H1 (cell line): ENCODE measurements around the gene TLR4. TPM values are rescaled to one million over a fixed set of nuclear protein-coding genes. Genes with fewer than 3 reads are reported as not detected.

Experiments
- CBX8 ChIP-seq: fragments of 300-800, 300-1000 bp; sonication (generic); IDR thresholded peaks from 2 replicates; pipeline ENCODE4 v1.7.1; 2016; ENCODE audit warnings: low read depth, low read length, borderline replicate concordance
- POLR2AphosphoS5 ChIP-seq: IDR thresholded peaks from 2 replicates; pipeline ENCODE4 v1.6.1; 2011; ENCODE audit warnings: low read depth, low read length
- POU5F1 ChIP-seq: IDR thresholded peaks from 2 replicates; pipeline ENCODE4 v1.6.1; 2011; ENCODE audit warnings: low read depth, mild to moderate bottlenecking, low read length, moderate library complexity
- RAD21 ChIP-seq, 2 experiments: IDR thresholded peaks in 1 of 2; conservative IDR thresholded peaks in 1 of 2; 2 replicates each; pipeline ENCODE4 v1.6.1; 2011; ENCODE audit warnings: low read depth in 2 of 2, low read length in 2 of 2, improper control_type of control experiment in 1 of 2, inconsistent platforms in 1 of 2, mild to moderate bottlenecking in 1 of 2, moderate library complexity in 1 of 2
- SAP30 ChIP-seq: fragments of 300-600 bp; sonication (generic); IDR thresholded peaks from 2 replicates; pipeline ENCODE4 v1.7.1; 2012; ENCODE audit warnings: low read length, moderate library complexity, mild to moderate bottlenecking, inconsistent platforms; ENCODE audit not compliant: insufficient read depth, insufficient replicate concordance
- ZNF274 ChIP-seq: IDR thresholded peaks from 2 replicates; pipeline ENCODE4 v1.7.0; 2012; ENCODE audit warnings: low read length, borderline replicate concordance; ENCODE audit errors: extremely low read depth
- polyA plus RNA-seq, 7 experiments: library from polyadenylated mRNA; depleted of rRNA in 3 of 7; stranded (reverse) in 5 of 7; unstranded in 2 of 7; fragments of >200 nt in 5 of 7; fragments of 200-250 nt in 2 of 7; gene quantifications; 1 replicate in 5 of 7; 2 replicates in 1 of 7; 4 replicates in 1 of 7; pipeline versions ENCODE4 v1.2.1 to v1.2.3, GENCODE V29; 2011 to 2013; ENCODE audit warnings: missing spikeins in 2 of 7, mixed read lengths in 2 of 7
- total RNA-seq: library from RNA; stranded (reverse); fragmentation: NEBNext Ultra II Directional; extraction: Animal tissue kit (Norgen Biotek cat#: 25700); gene quantifications from 2 replicates; pipeline ENCODE4 v1.2.1, GENCODE V29; 2021
- TF ChIP-seq, protein P1 (sequence below), 3 experiments: IDR thresholded peaks; 1 replicate in 2 of 3; 2 replicates in 1 of 3; pipeline versions ENCODE4 v1.5.1 to v1.6.1; 2011; ENCODE audit warnings: low read length in 3 of 3, mild to moderate bottlenecking in 3 of 3, inconsistent platforms in 2 of 3, low read depth in 1 of 3, moderate library complexity in 1 of 3; ENCODE audit not compliant: insufficient read depth in 1 of 3; ENCODE audit errors: control extremely low read depth in 1 of 3

TLR4 gene
- total and polyA plus RNA-seq, 2 of the 8 experiments (the other 6 are each of a cell fraction or from before 2014, with no cell fraction given) = 0.02 to 0.17 TPM

DNA sequence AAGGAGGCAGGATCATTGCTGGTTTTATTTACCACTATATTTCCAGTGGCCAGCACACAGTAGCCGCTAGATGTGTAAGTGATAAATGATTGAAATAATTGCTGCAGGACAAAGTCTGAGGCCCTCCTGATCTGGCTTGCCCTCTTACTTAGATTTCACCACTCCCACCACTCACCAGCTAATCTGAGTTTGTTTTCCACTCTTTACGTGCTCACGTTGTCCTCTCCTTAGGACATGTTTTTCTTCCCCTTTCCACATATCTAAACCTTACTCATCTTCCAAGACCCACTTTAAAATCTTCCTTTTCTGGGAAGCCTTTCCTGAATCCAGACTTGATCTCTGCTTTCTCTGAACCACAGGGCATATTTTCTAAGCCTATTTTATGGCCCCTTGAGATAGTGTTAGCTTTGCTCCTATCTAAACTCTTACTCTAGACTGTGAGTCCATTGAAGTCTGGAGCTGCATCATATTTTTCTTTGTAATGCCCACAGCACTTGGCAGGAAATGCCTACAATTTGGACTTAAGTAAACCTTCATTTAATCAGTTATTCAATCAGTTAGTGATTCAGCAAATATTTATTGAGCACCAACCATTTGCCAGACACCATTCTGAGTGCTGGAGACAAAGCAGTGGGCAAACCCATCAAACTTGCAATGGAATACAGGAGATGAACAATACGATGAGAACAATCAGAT is 2.4 kb downstream of the TLR4 start (continued):
- no peak for TF ChIP-seq SAP30
- TF ChIP-seq ZNF274 = no peak
- no peak for TF ChIP-seq CBX8
- TF ChIP-seq RAD21 (IDR thresholded peaks at IDR 0.05 in 1 of 2, conservative IDR thresholded peaks at IDR 0.05 in 1 of 2; ENCODE audit: low read depth in 2 of 2, low read length in 2 of 2) = no peak
- no peak for TF ChIP-seq POLR2AphosphoS5
- no peak for TF ChIP-seq POU5F1
- TF ChIP-seq, protein P1, sequence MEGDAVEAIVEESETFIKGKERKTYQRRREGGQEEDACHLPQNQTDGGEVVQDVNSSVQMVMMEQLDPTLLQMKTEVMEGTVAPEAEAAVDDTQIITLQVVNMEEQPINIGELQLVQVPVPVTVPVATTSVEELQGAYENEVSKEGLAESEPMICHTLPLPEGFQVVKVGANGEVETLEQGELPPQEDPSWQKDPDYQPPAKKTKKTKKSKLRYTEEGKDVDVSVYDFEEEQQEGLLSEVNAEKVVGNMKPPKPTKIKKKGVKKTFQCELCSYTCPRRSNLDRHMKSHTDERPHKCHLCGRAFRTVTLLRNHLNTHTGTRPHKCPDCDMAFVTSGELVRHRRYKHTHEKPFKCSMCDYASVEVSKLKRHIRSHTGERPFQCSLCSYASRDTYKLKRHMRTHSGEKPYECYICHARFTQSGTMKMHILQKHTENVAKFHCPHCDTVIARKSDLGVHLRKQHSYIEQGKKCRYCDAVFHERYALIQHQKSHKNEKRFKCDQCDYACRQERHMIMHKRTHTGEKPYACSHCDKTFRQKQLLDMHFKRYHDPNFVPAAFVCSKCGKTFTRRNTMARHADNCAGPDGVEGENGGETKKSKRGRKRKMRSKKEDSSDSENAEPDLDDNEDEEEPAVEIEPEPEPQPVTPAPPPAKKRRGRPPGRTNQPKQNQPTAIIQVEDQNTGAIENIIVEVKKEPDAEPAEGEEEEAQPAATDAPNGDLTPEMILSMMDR (IDR thresholded peaks at IDR 0.05; ENCODE audit: control extremely low read depth in 1 of 3, insufficient read depth in 1 of 3, low read depth in 1 of 3, low read length in 3 of 3) = no peak
